Ovary (tissue), 9 donors: Measurements from ENCODE around the gene MBL2. TPM values are rescaled to one million over a fixed set of nuclear protein-coding genes. Genes with fewer than 3 reads are reported as not detected.

ENCODE experiments used
- DNase-seq, 5 donors: peaks; one replicate each; pipeline ENCODE4 v3.0.0-alpha.2; 2019 to 2020
- H3K27ac ChIP-seq, 2 donors: fragments of 200-600 bp; one replicate each; pipeline versions ENCODE4 v1.5.1 to v1.8.0; 2019 to 2022
- H3K27me3 ChIP-seq: fragments of 200-600 bp; one replicate; pipeline ENCODE4 v1.8.0; 2022
- H3K36me3 ChIP-seq: fragments of 200-600 bp; sonication (generic); one replicate; pipeline ENCODE4 v1.5.1; 2019
- H3K4me1 ChIP-seq: one replicate; pipeline ENCODE4 v1.8.1; 2013; ENCODE audit warnings: mild to moderate bottlenecking, moderate library complexity; ENCODE audit not compliant: insufficient read depth
- H3K4me3 ChIP-seq: fragments of 200-600 bp; sonication (generic); one replicate; pipeline ENCODE4 v1.5.1; 2017
- H3K9me3 ChIP-seq, 2 donors: fragments of 200-600 bp in 1 of 2; sonication (generic) in 1 of 2; one replicate each; pipeline versions ENCODE4 v1.5.1 to v1.8.1; 2013 to 2019; ENCODE audit warnings: mild to moderate bottlenecking in 1 of 2, moderate library complexity in 1 of 2
- EP300 ChIP-seq: sonication (generic); formaldehyde crosslinking; IDR thresholded peaks from one replicate; pipeline ENCODE4 v1.6.1; 2017; ENCODE audit warnings: antibody characterized with exemption
- POLR2A ChIP-seq: fragments of 450-650 bp; IDR thresholded peaks from one replicate; pipeline ENCODE4 v1.6.1; 2017; ENCODE audit warnings: antibody characterized with exemption, mild to moderate bottlenecking, moderate library complexity
- WGBS, 3 donors: extraction: QIAGEN DNeasy Blood & Tissue Kit in 1 of 3; methylation state at CpG; one replicate each; pipeline versions ENCODE4 v1.1.5 to v1.1.7; 2013 to 2017; 5-methylcytosine and 5-hydroxymethylcytosine counted together
- intact Hi-C, 4 donors: fragments of 100-400 bp; cut with DNase I; formaldehyde crosslinking; loops; one replicate each; pipeline versions ENCODE4 v1.11.0 to v1.15.1; 2022 to 2023
- polyA plus RNA-seq, 2 donors: library from polyadenylated mRNA; stranded (reverse); fragments of 200-250 nt in 1 of 2; fragments of 350-450 nt in 1 of 2; fragmentation: Illumina TruSeq in 1 of 2; extraction: RNeasy Lipid Tissue Mini Kit (QIAGEN cat#74804) in 1 of 2; gene quantifications; one replicate each; pipeline ENCODE4 v1.2.3, GENCODE V29; 2013 to 2014
- total RNA-seq, 7 donors: library from RNA; depleted of rRNA in 2 of 7; stranded (reverse); fragments of >200 nt in 2 of 7; fragmentation: NEBNext Ultra II Directional in 3 of 7; extraction: Animal tissue kit (Norgen Biotek cat#: 25700) in 3 of 7; gene quantifications; one replicate each; pipeline versions ENCODE4 v1.1.0 to v1.2.4, GENCODE V29; 2016 to 2023
- TF ChIP-seq, protein P1 (sequence below), 3 donors: fragments of 450-650 bp in 2 of 3; fragments of 200-600 bp in 1 of 3; IDR thresholded peaks; one replicate each; pipeline versions ENCODE4 v1.5.1 to v1.8.0; 2016 to 2022; ENCODE audit warnings: antibody characterized with exemption in 3 of 3, mild to moderate bottlenecking in 1 of 3
- donor health status: DM: no; HTN: no; CAD: no; lungs with moderate emphysema.
- donor health status: DM: no; HTN: no; CAD: no.
- donor health status: Bipolar disorder and iron deficiency.
- donor health status: DM: yes; HTN: yes; CAD: no.
- donor health status: DM: no; HTN: no; CAD: no.
- donor health status: DM: yes; HTN: yes; CAD: no.

The MBL2 gene
- total and polyA plus RNA-seq, 9 donors: not detected

DNA sequence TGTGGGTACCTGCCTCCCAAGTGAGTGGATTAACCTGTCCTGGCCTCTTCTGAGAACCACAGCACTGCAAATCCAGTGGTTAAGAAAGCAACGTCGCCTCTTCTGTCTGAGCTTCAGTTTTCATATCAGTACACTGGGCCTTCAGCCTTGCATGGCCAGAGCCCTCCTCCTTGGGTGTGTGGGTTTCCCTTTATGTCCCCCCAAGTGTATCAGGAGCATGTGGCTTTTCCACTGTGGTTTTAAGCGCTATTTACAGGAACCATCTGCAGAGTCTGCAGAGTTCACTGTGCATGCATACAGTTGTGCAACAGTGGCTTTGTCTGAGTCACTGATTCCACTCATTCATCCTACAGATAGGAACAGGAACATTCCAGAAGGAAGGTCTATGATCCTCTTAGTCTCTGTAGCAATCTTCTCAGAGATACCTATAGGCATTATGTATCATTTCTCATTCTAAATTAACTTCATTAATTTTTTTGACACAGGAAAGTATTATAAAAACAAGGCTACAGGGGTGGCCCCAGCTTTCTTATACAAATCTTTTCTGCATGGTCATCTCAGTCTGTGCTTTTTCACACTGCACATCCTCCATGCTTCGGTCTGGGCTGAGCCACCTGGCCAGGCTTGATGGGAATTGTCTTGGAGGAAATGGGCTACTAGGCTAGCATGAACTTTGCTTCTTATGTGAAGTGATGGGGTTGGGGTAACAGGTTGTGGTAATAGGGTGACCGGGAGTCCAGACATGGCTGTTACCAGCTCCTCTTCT lies 17.1 kb downstream of the MBL2 start:
- intact Hi-C loops: no loop called here
- no peak for DNase-seq
- Histone ChIP-seq H3K36me3 (no peaks in the 10 kb centered on the region), H3K4me1 (no peaks in the 10 kb centered on the region), H3K27me3 (no peaks in the 10 kb centered on the region), H3K9me3 (no peaks in the 10 kb centered on the region), H3K4me3 (no peak overlapping the region), H3K27ac (no peak overlapping the region)
- WGBS, 3 donors: 87 to 94% (median 88%) methylated on average over 5 of the region's 5 CpGs
- TF ChIP-seq EP300: no peak
- TF ChIP-seq POLR2A: no peak
- TF ChIP-seq, protein P1, sequence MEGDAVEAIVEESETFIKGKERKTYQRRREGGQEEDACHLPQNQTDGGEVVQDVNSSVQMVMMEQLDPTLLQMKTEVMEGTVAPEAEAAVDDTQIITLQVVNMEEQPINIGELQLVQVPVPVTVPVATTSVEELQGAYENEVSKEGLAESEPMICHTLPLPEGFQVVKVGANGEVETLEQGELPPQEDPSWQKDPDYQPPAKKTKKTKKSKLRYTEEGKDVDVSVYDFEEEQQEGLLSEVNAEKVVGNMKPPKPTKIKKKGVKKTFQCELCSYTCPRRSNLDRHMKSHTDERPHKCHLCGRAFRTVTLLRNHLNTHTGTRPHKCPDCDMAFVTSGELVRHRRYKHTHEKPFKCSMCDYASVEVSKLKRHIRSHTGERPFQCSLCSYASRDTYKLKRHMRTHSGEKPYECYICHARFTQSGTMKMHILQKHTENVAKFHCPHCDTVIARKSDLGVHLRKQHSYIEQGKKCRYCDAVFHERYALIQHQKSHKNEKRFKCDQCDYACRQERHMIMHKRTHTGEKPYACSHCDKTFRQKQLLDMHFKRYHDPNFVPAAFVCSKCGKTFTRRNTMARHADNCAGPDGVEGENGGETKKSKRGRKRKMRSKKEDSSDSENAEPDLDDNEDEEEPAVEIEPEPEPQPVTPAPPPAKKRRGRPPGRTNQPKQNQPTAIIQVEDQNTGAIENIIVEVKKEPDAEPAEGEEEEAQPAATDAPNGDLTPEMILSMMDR (IDR thresholded peaks at IDR 0.05): no peak

DNA sequence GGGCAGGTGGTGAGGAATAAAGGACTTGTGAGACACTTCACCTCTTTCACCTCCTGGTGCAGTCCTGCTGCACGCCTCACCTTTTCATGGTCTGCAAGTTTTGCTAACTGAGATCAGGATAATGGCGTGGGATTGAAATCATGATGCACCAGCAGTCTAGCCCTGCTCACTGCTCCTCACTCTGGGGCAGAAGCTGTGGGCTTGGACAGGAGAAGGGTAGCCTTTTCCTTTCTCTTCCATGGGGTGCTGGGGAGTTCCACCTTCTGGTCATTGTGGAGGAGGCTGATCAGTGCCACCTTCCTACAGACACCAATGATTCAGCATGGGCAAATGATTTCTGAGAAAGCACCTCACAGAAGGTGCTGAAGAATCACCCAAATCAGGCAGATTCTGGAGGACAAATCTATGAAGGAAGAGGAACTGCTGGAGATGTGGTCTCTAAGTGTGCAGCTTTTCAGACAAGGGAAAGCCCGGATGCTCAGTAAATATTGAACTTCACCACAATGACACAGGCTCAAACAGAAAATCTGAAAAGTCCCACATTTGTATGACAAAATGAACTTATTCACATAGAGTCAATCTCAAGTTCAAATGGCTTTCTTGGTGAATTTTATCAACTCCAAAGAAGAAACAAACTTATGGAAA lies 19.7 kb downstream of the MBL2 start:
- intact Hi-C loops: loop anchor here in 1 of 4 donors (5.0 kb wide), 1 partner anchor 1829 kb away; no protein-coding TSS in a partner anchor
- TF ChIP-seq EP300 (no peak), POLR2A (no peak)
- TF ChIP-seq, protein P1 (IDR thresholded peaks at IDR 0.05): no peak
- no peak for DNase-seq
- no peaks in the 10 kb centered on the region for H3K36me3 ChIP-seq
- H3K9me3 ChIP-seq: no peaks in the 10 kb centered on the region
- H3K27ac ChIP-seq: no peak overlapping the region
- 87 to 94% (median 91%) methylated on average over 3 of the region's 3 CpGs for WGBS, 3 donors
- H3K4me1 ChIP-seq: no peaks in the 10 kb centered on the region
- H3K27me3 ChIP-seq: no peaks in the 10 kb centered on the region
- H3K4me3 ChIP-seq: no peak overlapping the region

DNA sequence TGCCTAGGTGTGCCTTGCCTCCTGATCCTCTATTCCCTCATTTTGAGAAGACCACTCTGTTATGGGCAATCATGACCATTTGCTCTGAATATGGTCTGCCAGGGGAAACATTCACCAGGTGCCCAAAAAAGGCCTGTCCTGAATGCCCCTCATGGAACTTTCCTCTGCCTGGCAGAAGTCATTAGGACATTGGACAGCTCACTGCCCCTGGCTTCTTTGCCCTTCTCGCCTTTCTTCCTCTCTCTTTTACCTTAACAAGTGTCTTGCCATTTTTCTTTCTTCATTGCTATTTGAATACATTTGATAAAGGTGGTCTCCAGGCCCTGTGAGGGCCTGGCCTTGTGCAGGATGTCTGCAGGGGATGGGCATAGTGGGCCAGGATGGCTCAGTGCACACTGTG lies 20.3 kb downstream of the MBL2 start:
- intact Hi-C loops: loop anchor here in 1 of 4 donors (5.0 kb wide), 1 partner anchor 1830 kb away; no protein-coding TSS in a partner anchor
- no peak for DNase-seq
- no peak overlapping the region for H3K27ac ChIP-seq
- 70 to 85% (median 82%) methylated on average over 1 of the region's 1 CpG for WGBS, 3 donors
- TF ChIP-seq, protein P1 (IDR thresholded peaks at IDR 0.05): no peak
- TF ChIP-seq POLR2A (no peak), EP300 (no peak)
- no peaks in the 10 kb centered on the region for H3K27me3 ChIP-seq
- H3K4me1 ChIP-seq: no peaks in the 10 kb centered on the region
- no peaks in the 10 kb centered on the region for H3K9me3 ChIP-seq
- no peak overlapping the region for H3K4me3 ChIP-seq
- H3K36me3 ChIP-seq: no peaks in the 10 kb centered on the region

DNA sequence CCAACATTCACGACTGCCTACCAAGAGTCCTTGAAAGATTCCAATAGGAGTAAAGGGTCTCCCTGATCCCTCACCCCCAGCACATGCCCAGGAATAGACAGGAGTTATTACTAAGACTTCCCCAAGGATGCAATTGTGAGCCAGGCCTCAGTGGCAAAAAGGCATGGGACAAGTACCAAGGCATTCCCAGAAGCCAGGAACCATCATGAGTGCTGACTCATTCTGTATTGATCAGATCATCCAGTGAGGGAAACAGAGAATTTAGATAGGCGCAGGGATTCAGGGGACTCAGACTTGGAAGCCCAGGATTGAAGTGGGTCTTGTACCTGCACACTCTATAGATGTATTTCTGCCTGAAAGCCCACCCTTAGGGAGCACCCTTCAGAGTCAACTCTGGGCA lies 21.2 kb downstream of the MBL2 start:
- intact Hi-C loops: loop anchor here in 1 of 4 donors (5.0 kb wide), 1 partner anchor 1831 kb away; no protein-coding TSS in a partner anchor
- H3K27me3 ChIP-seq: no peaks in the 10 kb centered on the region
- no peak for DNase-seq
- no peaks in the 10 kb centered on the region for H3K9me3 ChIP-seq
- H3K4me3 ChIP-seq: no peak overlapping the region
- 71 to 83% (median 71%) methylated on average over 2 of the region's 2 CpGs for WGBS, 3 donors
- no peak overlapping the region for H3K27ac ChIP-seq
- no peaks in the 10 kb centered on the region for H3K4me1 ChIP-seq
- no peaks in the 10 kb centered on the region for H3K36me3 ChIP-seq
- TF ChIP-seq, protein P1 (IDR thresholded peaks at IDR 0.05): no peak
- TF ChIP-seq EP300: no peak
- TF ChIP-seq POLR2A: no peak
